ENCODE measurements around the gene DNAI1. TPM values are rescaled to one million over a fixed set of nuclear protein-coding genes. Genes with fewer than 3 reads are reported as not detected.

Gene DNAI1
- total and polyA plus RNA-seq, 8 donors: 0.29 to 11.6 (median 4.8) TPM

DNA sequence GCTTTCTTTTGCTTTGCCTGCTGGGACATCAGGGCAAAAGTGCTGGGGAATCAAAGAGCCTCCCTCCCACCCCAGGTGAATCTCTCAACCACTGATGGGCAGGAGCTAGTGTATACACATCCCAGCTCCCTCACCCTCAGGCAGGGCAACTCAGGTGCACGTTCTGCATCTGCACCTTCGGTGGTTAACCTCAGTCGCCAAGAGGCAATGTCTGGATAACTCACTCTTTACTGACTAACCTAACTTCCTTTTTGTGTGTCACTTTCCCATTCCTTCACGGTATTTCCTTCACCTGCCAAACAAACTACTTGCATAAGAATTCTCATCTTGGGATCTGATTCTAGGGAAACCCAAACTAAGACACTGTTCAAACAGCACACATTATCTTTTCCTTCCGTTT, 104.7 kb downstream of the DNAI1 start:
- Histone ChIP-seq H3K9me3 (peaks cover 0 to 5% of the 10 kb centered on the region in 2 donors), H3K4me1 (peaks cover 3 to 14% of the 10 kb centered on the region in 2 donors), H3K36me3 (no peaks in the 10 kb centered on the region), H3K27ac (no peak overlapping the region), H3K4me3 (no peak overlapping the region), H3K27me3 (peaks cover 0 to 78% of the 10 kb centered on the region in 2 donors)
- DNase-seq (no peak), ATAC-seq (no peak)
- TF ChIP-seq, protein P1, sequence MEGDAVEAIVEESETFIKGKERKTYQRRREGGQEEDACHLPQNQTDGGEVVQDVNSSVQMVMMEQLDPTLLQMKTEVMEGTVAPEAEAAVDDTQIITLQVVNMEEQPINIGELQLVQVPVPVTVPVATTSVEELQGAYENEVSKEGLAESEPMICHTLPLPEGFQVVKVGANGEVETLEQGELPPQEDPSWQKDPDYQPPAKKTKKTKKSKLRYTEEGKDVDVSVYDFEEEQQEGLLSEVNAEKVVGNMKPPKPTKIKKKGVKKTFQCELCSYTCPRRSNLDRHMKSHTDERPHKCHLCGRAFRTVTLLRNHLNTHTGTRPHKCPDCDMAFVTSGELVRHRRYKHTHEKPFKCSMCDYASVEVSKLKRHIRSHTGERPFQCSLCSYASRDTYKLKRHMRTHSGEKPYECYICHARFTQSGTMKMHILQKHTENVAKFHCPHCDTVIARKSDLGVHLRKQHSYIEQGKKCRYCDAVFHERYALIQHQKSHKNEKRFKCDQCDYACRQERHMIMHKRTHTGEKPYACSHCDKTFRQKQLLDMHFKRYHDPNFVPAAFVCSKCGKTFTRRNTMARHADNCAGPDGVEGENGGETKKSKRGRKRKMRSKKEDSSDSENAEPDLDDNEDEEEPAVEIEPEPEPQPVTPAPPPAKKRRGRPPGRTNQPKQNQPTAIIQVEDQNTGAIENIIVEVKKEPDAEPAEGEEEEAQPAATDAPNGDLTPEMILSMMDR (IDR thresholded peaks at IDR 0.05): no peak
- intact Hi-C loops (cut with DNase I): no loop called here

DNA sequence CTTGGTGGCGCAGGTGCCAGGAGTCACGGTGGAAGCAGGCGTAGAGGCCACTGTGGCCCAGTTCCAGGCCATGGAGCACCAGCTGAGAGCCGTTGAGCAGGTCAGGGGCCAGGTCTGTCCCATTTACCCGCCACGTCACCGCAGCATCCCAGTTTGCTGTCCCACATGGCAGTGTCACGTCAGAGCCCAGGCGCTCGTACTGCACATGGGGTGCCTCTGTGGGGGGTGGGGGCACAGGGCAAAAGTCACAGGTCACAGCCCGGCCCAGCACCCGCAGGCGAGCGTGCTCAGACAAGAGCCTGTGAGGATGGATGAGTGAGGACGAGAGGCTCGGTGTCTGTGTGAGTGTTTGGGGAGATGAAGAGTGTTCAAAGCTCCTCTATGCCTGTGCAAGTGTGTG, 106.0 kb downstream of the DNAI1 start:
- no peak overlapping the region for H3K4me3 ChIP-seq
- H3K27me3 ChIP-seq: peaks cover 0 to 76% of the 10 kb centered on the region in 2 donors
- H3K9me3 ChIP-seq: peaks cover 0 to 5% of the 10 kb centered on the region in 2 donors
- TF ChIP-seq, protein P1 (IDR thresholded peaks at IDR 0.05): no peak
- intact Hi-C loops (cut with DNase I): no loop called here
- ATAC-seq (no peak), DNase-seq (no peak)
- peaks cover 3 to 12% of the 10 kb centered on the region in 2 donors for H3K4me1 ChIP-seq
- no peaks in the 10 kb centered on the region for H3K36me3 ChIP-seq
- H3K27ac ChIP-seq: no peak overlapping the region

DNA sequence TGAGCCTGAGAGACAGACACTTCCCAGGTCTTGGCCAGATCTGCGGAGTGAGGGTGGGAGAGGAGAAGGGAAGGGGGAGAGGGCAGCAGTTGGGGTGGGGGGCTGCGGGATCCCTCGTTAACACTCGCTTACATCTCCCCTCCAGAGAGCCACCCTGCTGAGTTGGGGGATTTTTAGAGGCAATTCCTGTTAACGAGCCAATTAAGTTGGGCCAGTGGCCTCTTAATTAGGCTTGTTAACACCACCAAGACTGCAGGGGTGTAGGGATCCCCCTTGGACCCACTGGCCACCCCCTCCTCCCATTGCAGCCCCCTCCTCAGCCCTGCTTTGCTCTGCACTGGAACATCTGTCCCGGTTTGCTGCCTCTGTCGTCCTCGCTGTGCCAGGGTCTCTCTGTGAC, 107.3 kb downstream of the DNAI1 start:
- intact Hi-C loops (cut with DNase I): no loop called here
- Histone ChIP-seq H3K27ac (no peak overlapping the region), H3K4me3 (no peak overlapping the region), H3K9me3 (peaks cover 0 to 5% of the 10 kb centered on the region in 2 donors), H3K4me1 (peaks cover 0 to under 1% of the 10 kb centered on the region in 2 donors), H3K36me3 (no peaks in the 10 kb centered on the region), H3K27me3 (peaks cover 0 to 64% of the 10 kb centered on the region in 2 donors)
- ATAC-seq: no peak
- TF ChIP-seq, protein P1 (IDR thresholded peaks at IDR 0.05): no peak
- peak in 1 of 4 donors; percentile 12 for DNase-seq

DNA sequence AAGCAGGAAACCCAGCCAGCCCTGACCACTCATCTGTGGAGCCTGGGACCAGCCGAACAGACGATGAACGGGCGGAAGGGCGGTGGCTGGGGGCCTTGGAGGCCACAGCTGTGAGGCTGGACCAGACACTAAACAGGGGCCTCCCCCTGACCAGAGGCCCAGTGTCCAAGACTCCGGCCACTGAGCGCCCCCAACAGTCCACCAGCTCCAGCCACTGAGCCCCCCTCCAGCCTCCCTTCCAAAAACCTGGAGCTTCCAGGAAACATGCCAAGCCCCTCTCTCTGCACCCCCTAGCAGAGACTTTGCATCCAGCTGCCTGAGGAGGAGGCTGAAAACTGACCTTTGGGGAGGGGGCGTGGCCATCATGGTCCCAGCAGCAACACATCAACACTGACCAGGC, 107.7 kb downstream of the DNAI1 start:
- intact Hi-C loops (cut with DNase I): no loop called here
- Histone ChIP-seq H3K36me3 (no peaks in the 10 kb centered on the region), H3K27me3 (peaks cover 0 to 59% of the 10 kb centered on the region in 2 donors), H3K4me3 (no peak overlapping the region), H3K27ac (no peak overlapping the region), H3K9me3 (peaks cover 0 to 5% of the 10 kb centered on the region in 2 donors), H3K4me1 (no peaks in the 10 kb centered on the region)
- DNase-seq (no peak), ATAC-seq (no peak)
- TF ChIP-seq, protein P1 (IDR thresholded peaks at IDR 0.05): no peak

DNA sequence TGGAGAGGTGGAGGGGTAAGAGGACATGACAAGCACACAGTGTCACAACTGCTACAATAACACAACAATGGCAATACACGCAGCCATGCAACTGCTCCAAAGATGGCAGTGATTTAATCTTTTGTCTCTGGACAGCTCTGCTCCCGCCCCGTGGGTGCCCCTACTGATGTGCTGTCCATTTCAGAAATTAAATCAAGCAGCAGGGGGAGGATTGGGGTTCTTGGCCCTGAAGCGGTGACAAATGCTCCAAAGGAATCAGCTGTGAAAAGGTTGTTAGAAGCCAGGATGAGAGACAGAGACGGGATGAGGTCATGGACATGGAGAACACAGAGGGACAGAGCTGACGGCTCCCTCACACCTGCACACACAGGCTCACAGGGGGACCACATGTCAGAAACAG, 108.4 kb downstream of the DNAI1 start:
- Histone ChIP-seq H3K27ac (no peak overlapping the region), H3K36me3 (no peaks in the 10 kb centered on the region), H3K4me1 (no peaks in the 10 kb centered on the region), H3K27me3 (peaks cover 0 to 58% of the 10 kb centered on the region in 2 donors), H3K4me3 (no peak overlapping the region), H3K9me3 (peaks cover 0 to 3% of the 10 kb centered on the region in 2 donors)
- ATAC-seq: no peak
- TF ChIP-seq, protein P1 (IDR thresholded peaks at IDR 0.05): no peak
- DNase-seq: no peak
- intact Hi-C loops (cut with DNase I): no loop called here
